ENCODE measurements around the gene MYO1G. TPM values are rescaled to one million over a fixed set of nuclear protein-coding genes. Genes with fewer than 3 reads are reported as not detected.
A peak's percentile ranks its signal among the peaks of the same experiment; 100 is the strongest.

The MYO1G gene
- total and polyA plus RNA-seq, 10 of the 15 experiments (the other 5 are each of a cell fraction or from before 2014, with no cell fraction given), result 1.8 to 232 (median 134) TPM

DNA sequence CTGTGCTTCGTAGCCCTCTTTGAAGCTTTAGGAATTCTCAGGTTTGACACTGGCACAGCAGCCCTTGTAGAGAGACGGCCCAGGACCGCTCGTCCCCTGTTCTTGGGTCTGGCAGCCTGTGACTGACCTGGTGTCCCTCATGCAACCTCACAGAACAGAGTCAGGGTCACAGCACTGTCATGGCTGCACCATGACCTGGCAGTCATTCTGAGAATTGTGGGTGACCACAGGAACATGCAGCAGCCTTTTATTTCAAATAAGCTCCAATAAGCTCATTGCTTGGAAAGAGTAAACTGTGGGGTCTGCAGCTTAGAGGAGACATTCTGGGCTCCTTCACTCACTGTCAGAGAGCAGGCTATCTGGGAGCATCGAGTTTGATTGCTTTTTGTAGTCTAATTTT is 42.5 kb downstream of the MYO1G start (continued):
- TF ChIP-seq, protein P1, sequence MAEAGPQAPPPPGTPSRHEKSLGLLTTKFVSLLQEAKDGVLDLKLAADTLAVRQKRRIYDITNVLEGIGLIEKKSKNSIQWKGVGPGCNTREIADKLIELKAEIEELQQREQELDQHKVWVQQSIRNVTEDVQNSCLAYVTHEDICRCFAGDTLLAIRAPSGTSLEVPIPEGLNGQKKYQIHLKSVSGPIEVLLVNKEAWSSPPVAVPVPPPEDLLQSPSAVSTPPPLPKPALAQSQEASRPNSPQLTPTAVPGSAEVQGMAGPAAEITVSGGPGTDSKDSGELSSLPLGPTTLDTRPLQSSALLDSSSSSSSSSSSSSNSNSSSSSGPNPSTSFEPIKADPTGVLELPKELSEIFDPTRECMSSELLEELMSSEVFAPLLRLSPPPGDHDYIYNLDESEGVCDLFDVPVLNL (IDR thresholded peaks at IDR 0.05; ENCODE audit: low read depth, low read length), result no peak
- peak; percentile 86 for TF ChIP-seq YY1 (IDR thresholded peaks at IDR 0.05; ENCODE audit: low read depth, low read length)

DNA sequence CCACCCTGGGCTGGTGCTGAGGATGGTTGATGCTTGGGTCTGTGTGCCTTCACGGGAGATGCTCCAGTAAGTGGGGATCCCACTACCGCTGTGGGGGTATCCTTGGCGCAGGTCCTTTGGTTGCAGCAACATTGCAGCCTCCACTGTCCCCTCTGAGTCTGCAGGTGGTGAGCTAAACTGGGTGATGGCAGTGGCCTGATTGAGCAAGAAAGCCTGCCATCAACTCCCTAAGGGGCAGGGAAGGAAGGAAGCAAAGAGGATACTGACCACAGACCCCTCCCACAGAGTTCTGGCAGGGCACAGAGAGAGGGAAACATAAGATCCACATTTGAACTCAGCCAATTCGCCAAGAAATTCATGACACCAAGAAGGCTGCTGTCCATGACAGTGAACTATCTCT is 43.2 kb downstream of the MYO1G start:
- H4K20me1 ChIP-seq (ENCODE audit: control insufficient read depth, insufficient read depth), result no peaks in the 10 kb centered on the region
- POLR2A ChIA-PET, result interaction anchor here (0.6 kb wide), 2 partner anchors 12 to 761 kb away, joined by 3 to 4 read pairs; no protein-coding TSS in a partner anchor

More for the DNA sequence above, 43.2 kb downstream of the MYO1G start:
- DNase-seq (ENCODE audit: low read depth, low spot score) (no peak), ATAC-seq (no peak), FAIRE-seq (no peak)
- Histone ChIP-seq H3K4me2 (ENCODE audit: control insufficient read depth, insufficient read depth) (no peak overlapping the region), H3K36me3 (ENCODE audit: control insufficient read depth in 2 of 2, insufficient read depth in 2 of 2, low read length in 1 of 2) (no peaks in the 10 kb centered on the region), H2AFZ (ENCODE audit: control insufficient read depth, low read depth, low read length) (no peak overlapping the region), H3K4me1 (ENCODE audit: control insufficient read depth, insufficient read depth, low read length) (no peaks in the 10 kb centered on the region), H3K9ac (ENCODE audit: control insufficient read depth, insufficient read depth, low read length) (no peak overlapping the region), H3K27me3 (replicated peaks in 1 of 2; ENCODE audit: control insufficient read depth in 2 of 2, insufficient read depth in 2 of 2, low read length in 1 of 2) (no peaks in the 10 kb centered on the region), H3K27ac (ENCODE audit: control insufficient read depth, insufficient read depth) (no peak overlapping the region), H3K79me2 (ENCODE audit: control insufficient read depth, insufficient read depth, low read length) (no peaks in the 10 kb centered on the region), H3K9me3 (replicated peaks; ENCODE audit: control insufficient read depth, insufficient read depth, low read length) (no peaks in the 10 kb centered on the region), H3K4me3 (no peak overlapping the region)
- BruUV-seq (replicated peaks), result no TSS peak
- intact Hi-C loops (cut with micrococcal nuclease; ENCODE audit: unreplicated experiment) (no loop called here), in situ Hi-C loops (cut with MboI) (no loop called here)
- SMC1A ChIA-PET (ENCODE audit: uncharacterized antibody, unreplicated experiment), result no interaction called here
- CTCF ChIA-PET, result no interaction called here
- TF ChIP-seq, protein P2, sequence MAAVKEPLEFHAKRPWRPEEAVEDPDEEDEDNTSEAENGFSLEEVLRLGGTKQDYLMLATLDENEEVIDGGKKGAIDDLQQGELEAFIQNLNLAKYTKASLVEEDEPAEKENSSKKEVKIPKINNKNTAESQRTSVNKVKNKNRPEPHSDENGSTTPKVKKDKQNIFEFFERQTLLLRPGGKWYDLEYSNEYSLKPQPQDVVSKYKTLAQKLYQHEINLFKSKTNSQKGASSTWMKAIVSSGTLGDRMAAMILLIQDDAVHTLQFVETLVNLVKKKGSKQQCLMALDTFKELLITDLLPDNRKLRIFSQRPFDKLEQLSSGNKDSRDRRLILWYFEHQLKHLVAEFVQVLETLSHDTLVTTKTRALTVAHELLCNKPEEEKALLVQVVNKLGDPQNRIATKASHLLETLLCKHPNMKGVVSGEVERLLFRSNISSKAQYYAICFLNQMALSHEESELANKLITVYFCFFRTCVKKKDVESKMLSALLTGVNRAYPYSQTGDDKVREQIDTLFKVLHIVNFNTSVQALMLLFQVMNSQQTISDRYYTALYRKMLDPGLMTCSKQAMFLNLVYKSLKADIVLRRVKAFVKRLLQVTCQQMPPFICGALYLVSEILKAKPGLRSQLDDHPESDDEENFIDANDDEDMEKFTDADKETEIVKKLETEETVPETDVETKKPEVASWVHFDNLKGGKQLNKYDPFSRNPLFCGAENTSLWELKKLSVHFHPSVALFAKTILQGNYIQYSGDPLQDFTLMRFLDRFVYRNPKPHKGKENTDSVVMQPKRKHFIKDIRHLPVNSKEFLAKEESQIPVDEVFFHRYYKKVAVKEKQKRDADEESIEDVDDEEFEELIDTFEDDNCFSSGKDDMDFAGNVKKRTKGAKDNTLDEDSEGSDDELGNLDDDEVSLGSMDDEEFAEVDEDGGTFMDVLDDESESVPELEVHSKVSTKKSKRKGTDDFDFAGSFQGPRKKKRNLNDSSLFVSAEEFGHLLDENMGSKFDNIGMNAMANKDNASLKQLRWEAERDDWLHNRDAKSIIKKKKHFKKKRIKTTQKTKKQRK (IDR thresholded peaks at IDR 0.05; ENCODE audit: low read depth, low read length), result no peak
- no peak for TF ChIP-seq NR2C2 (IDR thresholded peaks at IDR 0.05; ENCODE audit: borderline replicate concordance, control insufficient read depth, insufficient read length, low read depth)
- 27% methylated on average over 4 of the region's 4 CpGs for WGBS (ENCODE audit: insufficient coverage, insufficient replicate concordance, low lambda C conversion rate, missing lambda C conversion rate)
- RAD21 ChIA-PET (ENCODE audit: unreplicated experiment), result no interaction called here

Data from GM12878 (cell line).